HG03571 (cell line): ENCODE results near the gene XAGE2.
"Not testable (repeated sequence)": the region's sequence is repeated elsewhere in the genome, so short reads cannot be mapped to it uniquely, and the experiment has no call there.

Experiments
- ATAC-seq: cut with Tn5 transposase; IDR thresholded peaks from one replicate; pipeline ENCODE4 v1.9.1; 2021; ENCODE audit not compliant: unreplicated experiment

The XAGE2 gene, protein sequence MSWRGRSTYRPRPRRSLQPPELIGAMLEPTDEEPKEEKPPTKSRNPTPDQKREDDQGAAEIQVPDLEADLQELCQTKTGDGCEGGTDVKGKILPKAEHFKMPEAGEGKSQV

DNA sequence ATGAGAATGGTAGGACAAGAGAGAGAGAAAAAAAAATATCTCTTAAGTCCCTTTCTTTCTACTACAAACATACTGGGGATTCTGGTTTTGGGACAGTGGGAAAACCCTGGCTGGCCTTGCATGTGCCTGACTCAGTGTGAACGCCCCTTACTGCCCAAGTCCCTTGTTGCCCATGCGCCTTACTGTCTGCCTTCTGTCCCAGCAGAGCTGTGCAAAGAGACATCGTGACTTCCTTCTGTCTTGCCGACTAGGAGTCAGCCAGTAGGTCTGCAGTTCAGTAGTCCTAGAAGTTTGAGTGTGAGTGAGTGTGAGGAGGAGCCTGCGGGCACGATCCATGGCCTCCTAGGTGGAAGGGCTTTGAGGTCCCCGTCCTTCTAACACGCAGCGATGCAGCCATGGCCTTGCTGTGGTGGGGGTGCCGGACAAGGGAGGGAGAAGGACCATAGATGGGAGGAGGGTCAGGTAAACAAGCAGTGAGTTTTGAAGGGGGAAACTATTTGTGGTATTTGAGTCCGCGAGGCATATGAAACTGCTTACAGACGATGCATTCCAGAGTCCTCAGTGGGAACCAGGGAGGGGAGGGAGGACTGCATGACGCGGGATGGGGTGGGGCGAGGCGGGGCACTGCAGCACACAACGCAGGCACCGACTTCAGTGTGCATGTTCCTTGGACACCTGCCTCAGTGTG is at the start of gene XAGE2:
Gene XAGE2, plus strand, starts transcription at position 654 of the 688 bp plus-strand sequence. CDS start 994 bp downstream, outside the sequence.
- ATAC-seq = no peak

DNA sequence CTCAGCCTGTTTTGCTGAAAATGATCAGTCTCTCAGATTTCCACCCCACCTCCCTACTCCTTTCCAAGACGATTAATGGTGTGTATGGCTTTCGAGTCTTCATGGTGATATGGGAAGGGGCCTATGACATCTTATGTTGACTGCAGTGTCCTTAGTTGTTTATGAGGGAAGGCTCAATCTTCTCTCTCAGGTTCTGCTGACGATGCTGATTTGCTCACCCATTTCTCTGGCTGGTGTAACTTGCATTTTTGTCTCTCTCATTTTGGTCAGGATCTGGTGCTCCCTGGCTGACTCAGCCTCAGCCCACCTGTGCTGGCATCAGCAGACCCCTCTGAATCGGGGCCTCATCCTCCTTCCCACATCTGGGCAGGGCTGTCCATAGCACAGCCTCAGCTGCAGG is 31.4 kb upstream of the XAGE2 start:
- no peak for ATAC-seq

DNA sequence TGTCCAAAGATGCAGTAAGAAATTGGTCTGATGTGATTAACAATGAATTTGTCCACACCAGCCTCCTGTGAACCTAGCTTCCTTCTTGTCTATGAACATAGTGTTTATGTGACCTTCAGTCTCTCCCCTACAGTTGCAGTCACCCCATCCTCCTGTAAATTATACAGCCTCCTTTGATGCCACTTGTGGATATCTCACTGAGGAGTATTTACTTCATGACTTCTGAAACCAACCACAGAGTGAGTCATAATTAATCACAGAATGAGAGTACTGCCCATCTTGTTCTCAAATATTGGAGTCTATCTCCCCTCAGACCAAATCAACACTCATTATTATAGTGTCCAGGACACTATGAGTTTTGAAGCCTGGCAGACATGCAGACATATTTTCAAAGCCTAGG is 27.3 kb upstream of the XAGE2 start:
- ATAC-seq = no peak

DNA sequence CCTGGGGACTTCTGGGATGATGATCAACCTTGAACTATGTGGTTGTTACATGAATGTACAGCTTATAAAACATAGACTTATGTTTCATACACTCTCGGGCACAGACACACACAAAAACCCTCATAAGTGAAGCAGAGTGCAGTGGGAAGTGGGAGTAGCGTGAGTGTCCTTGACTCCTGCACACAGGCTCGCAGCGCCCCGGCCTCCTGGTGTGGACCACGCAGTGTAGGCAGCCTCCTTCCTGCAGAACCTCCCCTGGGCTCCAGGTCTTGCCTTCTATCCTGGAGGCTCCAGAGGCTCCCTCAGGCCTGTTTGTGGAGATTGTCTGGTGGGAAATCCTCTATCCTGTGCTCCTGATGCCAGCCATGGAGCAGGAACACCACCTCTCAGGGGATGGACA is 25.7 kb upstream of the XAGE2 start:
- ATAC-seq = not testable (repeated sequence)

DNA sequence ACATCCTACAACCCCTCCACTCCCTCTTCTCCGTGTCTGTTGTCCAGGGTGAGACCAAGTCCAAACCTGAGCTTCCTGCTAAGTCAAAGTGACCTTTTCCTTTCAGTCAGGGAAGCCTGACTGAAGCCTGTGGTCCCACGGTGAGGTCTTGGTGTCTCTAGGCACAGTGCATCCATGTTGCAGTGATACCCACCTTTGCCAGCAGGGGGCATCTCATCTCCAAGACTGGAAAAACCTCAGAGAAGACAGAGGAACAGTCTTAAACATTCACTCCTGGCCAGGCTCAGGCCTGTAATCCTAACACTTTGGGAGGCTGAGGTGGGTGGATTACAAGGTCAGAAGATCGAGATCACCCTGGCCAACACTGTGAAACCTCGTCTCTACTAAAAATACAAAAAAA is 23.4 kb upstream of the XAGE2 start:
- ATAC-seq = not testable (repeated sequence)

DNA sequence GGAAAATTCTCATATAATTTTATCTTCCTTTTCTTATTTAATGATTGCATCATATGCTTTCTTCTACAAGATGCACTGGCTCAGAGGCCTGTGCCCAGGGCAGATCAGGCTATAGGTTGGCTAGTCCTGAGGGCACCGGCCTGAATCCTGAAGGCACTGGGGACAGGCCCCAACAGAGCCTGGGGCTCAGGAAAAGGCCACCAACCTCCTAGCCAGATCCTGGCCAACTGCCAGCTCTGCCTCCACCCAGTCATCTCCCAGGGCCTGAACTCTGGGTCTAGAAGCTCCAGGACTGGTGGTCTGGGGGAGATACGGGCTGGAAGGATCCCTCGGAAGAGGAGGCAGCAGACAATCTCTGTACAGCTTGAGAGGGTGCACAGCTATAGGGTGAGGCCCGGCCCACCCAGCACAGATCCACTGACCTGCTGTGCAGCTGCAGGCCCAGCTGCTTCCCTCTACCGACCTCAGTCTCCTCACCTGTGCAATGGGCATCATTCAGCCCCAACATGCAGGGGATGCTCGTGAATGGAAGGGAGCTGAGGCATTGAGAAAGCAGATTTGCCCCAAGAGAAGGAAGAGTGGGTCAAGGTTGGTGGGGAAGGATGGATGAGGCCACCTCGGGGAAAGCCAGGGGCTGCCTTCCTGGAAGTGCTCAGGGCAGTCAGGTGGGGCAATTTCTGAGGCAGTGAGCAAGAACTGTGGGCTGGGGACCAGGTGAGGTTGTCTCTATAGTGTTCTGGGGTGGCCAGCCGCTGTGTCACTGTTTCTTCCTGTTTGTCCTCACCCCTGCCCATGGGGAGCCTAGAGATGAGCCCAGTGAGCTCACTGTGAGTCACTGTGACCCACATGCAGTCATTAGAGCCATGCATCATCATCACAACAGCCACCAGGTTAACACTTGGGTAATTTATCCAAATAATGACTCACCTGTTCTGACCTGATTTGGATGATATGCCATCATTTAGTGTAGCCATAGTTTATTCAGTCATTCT is 22.4 kb upstream of the XAGE2 start:
- no peak for ATAC-seq

DNA sequence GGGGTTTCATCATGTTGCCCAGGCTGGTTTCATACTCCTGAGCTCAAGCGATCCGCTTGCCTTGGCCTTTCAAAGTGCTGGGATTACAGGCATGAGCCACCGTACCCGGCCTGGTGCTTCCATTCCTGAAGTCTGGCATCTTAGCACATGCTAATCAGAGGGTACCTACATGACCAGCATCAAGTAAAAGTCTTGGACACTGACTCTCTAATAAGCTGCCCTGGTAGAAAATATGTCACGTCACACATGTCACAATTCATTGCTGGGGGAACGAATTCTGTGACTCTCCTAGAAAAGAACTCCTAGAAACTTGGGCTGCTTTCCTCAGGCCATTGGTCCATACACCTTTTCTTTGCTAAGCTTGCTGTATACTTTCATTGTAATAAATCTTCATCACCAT is 19.1 kb upstream of the XAGE2 start:
- no peak for ATAC-seq

DNA sequence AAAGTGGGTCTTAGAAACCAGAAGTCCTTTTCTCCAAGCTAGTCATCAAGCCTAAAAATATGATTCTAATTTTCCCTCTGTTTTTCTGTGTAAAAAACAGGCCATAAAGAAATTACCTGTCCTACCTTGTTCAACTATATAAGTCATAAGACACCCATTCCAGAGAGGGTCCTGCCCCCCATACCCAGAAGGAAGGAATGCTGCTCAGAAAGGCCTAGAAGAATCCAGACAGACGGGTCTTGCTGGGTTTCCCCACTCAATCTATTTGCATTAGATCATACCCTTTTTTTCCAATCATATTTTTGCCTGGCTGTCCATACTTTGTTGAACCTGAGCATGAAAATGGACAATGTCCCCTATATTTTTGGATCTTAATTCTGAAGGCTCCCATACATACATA is 16.3 kb upstream of the XAGE2 start:
- no peak for ATAC-seq

DNA sequence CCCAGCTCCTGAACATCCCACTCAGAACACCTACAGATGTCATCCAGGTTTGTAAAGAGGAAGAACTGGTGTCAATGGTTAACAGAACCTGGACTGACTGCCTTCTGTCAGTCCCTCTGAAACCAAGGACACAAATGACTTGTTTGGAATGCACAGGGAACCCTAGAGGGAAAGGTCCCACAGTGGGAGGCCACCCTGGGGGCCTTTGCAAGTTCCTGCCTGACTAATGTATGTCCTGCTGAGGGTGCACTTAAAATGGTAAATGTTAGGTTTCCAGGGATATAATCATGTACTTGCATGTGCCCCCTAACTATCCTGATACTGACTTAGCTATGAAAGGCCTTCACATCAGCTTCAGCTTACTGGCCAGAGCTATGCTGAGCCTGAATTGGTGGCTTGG is 15.0 kb upstream of the XAGE2 start:
- ATAC-seq = no peak

DNA sequence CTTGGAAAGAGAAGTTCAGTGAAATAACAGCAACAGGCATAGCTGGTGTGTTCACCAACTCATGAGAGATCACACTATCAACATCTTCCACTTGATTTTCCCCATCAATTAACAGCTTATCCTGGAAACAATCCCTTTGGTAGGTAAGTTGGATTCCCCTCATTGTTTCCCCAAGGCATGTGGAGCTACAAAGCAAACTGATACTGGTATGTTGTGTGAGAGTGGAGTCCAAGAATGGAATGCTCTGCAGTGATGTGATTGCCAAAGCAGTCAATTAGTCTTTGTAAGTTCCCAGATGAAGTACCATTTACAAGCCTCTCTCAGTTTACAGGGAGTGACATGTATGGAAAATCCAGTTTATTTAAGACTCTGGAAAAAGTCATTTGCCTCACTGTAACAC is 13.7 kb upstream of the XAGE2 start:
- no peak for ATAC-seq

DNA sequence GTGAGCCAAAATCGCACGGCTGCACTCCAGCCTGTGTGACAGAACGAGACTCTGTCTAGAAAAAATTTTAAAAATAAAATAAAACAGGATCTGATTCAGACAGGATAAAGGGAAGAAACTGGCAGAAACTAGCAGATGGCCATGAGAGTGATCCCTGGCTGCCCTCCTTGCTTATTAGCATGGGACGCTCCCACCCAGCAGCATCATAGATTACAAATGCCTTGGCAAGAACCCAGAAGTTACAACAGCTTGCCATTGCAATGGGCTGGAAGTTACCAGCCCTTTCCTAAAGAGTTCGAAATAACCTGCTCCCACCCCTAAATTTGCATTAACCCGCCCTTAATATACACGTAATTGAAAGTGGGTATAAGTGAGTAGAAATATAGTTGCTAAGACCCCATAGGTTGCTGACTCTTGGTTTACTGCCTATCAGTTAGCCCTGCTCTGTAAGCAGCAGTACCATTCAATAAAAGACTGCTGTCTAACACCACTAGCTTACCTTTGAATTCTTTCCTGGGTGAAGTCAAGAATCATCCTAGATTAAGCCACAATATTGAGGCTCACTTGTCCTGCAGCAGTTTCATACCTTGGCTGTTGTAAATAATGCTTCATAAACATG is 9.1 kb upstream of the XAGE2 start:
- no peak for ATAC-seq

DNA sequence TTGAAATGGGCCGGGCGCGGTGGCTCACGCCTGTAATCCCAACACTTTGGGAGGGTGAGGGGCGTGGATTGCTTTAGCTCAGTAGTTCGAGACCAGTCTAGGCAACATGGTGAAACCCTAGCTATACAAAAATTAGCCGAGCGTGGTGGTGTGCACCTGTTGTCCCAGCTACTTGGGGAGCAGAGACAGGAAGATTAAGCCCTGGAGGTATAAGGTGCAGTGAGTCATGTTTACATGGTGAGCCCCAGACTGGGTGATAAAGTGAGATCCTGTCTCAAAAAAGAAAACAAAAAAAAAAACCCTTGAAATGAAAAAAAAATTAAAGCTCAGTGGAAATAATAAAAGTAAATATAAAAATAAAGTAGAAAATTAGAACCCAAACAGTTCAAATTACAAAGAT is 6.9 kb upstream of the XAGE2 start:
- no peak for ATAC-seq

DNA sequence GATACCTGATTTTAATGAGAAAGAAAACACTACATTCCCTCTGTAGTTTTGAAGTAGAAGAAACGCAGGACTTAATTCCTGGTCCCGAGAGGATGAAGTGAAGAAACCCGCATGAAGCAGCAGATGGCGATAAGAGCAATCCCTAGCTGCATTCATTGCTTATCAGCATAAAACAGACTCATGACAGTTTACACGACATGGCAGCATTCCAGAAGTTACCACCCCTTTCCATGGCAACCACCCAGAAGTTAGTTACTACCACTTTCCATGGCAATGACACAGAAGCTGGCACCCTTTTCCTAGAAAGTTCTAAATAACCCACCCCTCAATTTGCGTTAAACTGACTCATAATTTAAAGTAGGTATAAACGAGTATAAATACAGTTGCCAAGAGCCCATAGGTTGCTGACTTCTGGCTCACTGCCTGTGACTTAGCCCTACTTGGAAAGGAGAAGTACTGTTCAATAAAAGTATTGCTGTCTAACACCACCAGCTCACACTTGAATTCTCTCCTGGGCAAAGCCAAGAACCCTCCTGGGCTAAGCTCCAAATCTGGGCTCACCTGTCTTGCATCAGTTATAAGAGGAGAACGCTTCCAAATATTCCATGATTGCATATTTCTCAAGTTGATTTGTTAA is 5.5 kb upstream of the XAGE2 start:
- ATAC-seq = no peak

DNA sequence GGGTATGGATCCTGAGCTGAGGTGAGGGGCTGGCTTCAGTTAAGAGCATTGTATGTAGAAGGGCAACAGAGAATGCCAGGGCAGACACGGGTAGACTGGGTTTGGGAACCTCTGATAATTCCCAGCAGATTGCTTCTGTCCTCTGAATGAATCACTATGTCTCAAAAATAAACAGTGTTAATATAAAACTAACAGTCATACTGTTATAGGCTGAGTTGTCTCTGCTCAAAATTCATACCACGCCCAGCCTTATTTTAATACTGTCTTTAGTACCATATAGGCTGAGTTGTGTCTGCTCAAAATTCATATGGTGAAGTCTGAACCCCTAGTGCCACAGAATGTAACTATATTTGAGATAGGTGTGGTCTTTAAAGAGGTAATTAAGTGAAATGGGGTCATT is 10.0 kb downstream of the XAGE2 start:
- no peak for ATAC-seq

DNA sequence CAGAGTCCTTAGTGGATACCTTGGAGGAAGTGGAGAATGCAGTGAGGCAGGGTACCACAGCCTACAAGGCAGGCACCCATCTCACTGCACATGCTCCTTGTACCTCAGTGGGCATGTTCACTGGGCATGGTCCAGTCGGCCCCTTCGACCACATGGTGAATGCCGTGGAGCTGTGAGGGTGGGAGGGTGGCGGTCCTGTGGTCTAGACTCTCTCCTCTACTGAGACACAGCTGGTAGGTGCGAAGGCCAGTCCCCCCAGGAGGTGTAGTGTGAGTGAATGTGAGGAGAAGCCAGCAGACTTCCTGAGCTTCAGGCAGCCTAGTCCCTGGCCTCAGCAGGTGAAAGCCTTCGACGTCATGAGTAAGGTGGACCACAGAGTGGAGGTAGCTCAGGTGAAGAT is 12.2 kb downstream of the XAGE2 start:
- no peak for ATAC-seq

DNA sequence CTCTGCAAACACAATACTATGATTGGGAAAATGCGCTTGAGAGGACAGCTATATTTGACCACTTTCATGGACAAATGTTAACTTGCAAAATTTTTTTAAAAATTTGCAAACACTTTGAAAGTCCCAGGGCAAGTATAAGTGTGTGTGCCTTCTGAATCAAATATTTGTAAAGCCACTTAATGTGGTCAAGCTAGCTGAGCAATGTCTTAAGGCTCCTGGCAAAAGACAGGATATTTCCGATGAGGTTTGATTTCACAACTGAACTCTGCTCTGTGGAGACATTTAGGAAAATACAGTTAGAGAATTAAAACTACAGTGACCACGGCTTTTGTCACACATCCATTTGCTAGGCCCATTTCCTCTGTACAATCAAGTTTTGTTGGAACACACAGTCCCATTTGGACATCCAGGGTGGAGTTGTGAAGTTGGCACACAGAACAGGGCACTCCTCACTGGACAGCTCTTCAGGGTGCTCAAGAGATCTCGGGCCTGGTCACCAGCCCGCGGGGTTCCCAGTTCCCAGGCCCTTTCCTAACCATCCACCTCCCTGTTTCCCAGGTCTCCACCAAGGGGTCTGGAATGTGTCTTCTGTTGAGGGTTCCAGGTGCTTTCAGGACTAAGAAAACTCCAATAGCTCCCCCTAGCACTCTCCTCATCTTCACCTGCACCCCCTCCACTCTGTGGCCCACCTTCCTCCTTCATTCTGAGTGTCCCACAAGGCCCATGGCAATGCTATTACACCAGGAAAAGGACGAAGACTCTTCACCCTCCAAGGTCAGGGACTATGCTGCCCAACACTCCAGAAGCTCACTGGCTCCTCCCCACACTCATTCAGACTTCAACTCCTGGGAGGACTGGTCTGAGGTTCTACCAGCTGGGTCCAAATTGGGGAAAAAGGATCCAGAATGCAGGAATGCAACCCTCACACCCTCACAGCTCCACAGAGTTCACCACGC is 41.9 kb downstream of the XAGE2 start:
- ATAC-seq = no peak

DNA sequence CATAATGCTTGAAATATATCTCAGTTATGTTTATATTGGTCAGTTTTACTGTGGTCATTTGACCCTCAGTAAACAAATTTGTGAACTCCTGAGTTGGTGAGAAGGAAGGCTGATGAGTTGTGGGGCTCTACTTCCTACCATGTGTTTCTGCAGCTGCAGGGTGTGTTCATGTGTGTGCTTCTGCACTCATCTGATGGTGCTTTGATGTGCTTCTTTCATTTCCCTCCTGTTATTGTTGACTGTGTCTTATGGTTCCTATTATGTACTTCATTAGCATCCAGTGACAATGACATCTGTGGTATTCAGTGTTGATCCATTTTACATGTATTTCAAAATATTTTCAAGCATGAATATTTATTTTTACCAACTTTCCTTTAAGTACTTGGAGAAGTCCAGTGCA is 46.5 kb downstream of the XAGE2 start:
- no peak for ATAC-seq

DNA sequence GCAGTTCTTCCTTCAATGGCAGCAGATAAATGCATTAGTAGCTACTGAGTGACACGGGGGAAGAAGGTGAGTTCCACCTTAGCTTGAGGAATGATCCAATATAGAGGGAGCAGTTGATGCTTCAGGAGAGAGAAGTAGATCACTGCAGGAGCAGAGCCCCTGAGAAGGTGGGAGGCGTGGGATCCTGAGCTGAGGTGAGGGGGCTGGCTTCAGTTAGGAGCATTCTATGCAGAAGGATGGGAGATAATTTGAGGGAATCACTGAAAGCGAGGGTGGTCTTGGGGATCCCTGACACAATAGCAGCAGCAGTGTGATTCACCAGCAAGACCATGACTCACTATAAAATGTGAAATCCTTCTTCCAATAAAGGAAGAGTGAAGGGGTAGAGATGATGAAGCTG is 48.0 kb downstream of the XAGE2 start:
- ATAC-seq = no peak

DNA sequence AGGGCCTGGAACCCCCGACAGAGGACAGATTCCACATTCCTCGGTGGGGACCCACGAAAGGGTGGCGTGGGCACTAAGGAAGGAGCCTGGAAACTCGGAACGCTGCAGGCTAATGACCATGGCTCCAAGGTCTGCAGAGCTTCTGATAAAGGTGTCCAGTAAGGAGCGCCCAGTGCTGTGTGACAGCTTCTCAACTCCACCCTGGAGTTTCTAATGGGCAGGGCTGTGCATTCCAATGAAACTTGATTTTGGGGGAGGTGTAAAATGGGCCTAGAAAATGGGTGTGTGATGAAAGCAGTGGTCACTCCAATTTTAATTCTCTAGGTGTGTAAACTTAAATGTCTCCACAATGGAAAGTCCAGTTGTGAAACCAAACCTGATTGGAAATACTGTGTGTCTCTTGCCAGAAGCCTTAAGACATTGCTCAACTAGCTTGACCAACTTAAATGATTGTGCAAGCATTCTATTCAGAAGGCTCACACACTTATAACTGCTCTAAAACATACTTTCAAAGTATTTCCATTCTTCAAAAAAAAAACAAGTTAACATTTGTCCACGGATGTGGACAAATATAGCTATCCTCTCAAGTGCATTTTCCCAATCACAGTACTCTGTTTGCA is 52.1 kb downstream of the XAGE2 start:
- no peak for ATAC-seq

DNA sequence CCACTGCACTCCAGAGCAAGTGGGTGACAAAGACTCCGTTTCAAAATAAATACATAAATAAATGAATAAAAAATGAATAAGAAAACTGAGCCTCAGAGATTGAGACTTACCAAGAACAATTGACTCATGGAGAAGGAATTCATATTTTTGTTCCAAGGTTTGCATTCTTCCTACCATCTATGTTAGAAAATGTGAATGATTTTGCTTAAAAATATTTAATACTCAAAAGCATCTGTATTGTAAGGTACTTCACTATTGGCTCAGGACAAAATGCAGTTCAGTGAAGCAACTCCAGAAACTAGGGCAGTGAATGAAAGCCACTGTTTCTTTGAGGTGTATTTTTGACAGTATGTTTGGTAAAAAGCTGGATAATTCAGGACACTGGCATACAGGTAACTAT is 54.1 kb downstream of the XAGE2 start:
- ATAC-seq = no peak
